Neural cell (in vitro differentiated cells): ENCODE results near the gene CCDC181.

Experiments used
- EP300 ChIP-seq: fragments of 450-650 bp; conservative IDR thresholded peaks from 2 replicates; pipeline ENCODE4 v1.6.1; 2014; ENCODE audit warnings: antibody characterized with exemption, mild to moderate bottlenecking, moderate library complexity; ENCODE audit not compliant: poor library complexity, severe bottlenecking
- REST ChIP-seq: IDR thresholded peaks from 2 replicates; pipeline ENCODE4 v1.6.1; 2012; ENCODE audit warnings: borderline replicate concordance

GRCh38 chr1:169421309-169421708 lies 6.0 kb downstream of the CCDC181 start:
- no peak for TF ChIP-seq REST
- TF ChIP-seq EP300, result no peak
